HG02938 (cell line): ENCODE results near the gene FHL2.

Source experiments
- ATAC-seq: cut with Tn5 transposase; IDR thresholded peaks from one replicate; pipeline ENCODE4 v1.9.1; 2021; ENCODE audit warnings: mild to moderate bottlenecking, moderate library complexity; ENCODE audit not compliant: unreplicated experiment

Gene FHL2

DNA sequence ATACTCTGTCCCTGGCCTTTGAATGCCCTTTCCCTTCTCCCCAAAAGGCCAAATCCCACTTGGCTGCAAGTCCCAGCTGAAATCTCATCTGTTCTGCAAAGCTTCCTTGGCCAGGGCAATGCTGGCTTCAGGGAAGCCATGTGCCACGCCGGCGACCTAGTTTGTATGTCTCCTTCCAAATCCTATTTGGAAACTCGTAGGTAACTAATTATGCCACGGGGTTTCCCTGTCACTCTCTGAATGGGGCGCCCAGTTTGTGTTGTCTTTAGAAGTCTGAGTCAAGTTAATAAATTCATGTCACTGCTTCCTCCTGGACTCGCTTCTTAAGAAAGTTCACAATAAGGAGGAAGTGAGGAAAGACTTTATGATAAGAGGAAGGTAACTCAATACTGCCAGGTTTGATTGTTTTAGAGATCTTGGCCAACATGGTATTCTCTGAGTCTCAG, 19.1 kb downstream of the FHL2 start:
- no peak for ATAC-seq

DNA sequence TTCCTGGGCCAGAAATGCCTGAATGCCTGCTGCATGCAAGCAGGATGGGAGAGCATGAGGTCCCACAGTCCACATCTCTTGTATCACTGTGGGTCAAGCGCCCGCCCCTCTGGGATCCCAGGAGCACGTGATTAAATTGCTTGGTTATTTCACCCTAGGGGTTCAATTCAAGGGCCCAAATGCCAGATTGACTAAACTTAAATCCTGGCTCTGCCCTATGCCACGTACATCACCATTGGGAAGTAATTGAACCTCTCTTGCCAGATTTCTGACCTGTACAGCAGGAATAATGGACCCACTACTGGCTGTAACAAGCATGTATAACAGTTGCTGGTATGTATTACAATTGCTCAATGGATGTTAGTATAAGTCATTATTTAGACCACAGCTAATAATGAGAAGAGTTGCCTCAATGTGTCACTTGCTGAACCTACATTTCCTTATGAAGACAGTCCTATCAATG, 19.9 kb downstream of the FHL2 start:
- no peak for ATAC-seq

DNA sequence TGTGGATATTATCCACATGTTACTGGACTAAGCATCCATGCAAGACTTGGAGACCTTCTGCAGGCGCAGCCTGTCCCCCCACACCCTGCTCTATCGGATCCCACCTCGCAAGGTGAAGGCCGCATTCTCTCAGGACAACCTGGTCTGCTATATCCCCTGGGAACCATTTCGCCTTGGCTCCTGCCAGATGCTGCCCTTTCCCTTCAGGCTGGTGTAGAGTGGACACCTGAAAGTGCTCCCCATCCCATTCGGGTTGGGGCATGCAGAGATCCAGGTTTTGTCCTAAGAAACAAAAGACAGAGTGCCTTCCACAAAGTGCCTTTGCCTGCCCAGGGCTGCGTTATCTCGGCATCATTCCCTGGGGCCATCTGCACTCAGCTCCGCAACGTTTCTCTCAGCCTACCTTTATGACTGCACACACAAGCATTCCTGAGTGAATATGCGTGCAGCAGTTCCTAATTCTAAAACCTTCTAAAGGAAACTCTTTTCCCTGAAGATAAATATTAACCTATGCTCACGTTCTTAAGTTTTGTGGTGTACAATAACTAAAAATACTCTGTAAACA, 20.5 kb downstream of the FHL2 start:
- ATAC-seq, result no peak

DNA sequence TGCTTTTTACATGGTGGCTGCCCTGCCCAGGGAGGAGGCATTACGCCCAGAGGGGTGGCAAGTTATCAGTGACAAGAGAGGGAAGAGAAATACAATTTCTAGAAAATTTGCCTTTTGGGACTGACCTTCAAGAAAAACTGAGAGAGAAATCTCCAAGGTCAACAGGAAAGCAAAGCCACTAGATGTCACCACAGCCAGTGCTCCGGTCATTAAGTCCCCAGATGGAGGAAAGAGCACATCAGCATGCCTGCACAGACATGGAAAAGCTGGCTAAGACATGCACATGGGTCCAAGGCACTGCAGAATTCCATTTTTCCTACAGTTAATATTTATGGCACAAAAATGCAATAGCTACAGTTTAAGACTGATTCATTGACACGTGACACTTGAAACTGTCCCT, 21.0 kb downstream of the FHL2 start:
- no peak for ATAC-seq

DNA sequence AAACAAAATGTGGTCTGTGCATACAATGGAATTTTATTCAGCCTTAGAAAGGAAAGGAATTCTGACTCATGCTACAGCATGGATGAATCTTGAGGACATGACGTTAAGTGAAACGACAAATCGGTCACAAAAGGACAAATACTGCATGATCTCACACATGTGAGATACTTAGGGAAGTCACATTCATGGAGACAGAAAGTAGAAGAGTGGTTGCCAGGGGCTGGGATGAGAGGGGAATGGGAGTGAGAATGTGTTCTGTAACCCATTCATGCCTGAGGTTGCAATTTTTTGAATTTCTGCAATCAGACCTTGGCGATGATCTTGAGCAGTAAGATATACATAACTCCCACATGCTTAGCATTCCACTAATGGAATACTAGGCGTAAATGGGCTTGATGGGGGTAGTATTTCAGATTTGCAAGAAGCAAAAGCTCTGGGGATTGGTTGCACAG, 22.0 kb downstream of the FHL2 start:
- ATAC-seq, result no peak

DNA sequence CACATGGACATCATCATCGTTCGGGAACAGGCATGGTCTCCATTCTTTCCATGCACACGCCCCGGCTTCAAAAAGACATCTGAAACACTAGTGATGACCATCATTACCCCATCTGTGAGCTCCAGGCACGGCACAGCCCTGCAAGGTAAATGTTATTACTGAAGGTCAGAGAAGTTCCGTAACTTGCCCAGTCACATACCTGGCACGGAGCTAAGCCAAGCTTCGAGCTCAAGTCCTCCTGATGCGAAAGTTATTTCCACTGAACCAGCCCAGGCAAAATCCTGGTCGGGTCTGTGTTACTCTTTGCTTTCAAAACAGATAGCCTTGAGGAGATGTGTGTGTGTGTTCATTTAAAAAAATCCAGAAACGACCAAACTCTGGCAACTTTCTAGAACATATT, 22.8 kb downstream of the FHL2 start:
- ATAC-seq, result no peak

DNA sequence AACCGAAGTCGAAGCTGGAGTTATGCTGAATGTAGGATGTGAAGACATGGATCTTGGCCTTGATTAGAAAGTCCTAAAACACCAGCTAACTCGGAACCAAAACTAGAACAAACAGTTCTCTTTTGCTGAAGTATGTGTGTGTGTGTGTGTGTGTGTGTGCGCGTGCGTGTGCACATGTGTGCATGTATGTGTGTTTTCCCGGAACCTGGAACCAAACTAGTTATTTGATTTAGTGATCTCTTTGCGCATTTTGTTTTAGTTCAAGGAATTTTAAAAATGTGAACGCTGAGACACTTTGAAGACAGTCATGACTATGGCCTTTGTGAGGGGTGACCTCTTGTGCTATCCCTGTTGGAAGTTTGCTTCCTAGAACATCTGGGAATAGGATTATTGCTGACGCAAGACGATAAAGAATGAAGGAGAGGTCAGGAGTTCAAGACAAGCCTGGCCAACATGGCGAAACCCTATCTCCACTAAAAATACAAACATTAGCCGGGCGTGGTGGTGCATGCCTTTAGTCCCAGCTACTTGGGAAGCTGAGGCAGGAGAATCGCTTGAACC, 23.8 kb downstream of the FHL2 start:
- ATAC-seq, result no peak

DNA sequence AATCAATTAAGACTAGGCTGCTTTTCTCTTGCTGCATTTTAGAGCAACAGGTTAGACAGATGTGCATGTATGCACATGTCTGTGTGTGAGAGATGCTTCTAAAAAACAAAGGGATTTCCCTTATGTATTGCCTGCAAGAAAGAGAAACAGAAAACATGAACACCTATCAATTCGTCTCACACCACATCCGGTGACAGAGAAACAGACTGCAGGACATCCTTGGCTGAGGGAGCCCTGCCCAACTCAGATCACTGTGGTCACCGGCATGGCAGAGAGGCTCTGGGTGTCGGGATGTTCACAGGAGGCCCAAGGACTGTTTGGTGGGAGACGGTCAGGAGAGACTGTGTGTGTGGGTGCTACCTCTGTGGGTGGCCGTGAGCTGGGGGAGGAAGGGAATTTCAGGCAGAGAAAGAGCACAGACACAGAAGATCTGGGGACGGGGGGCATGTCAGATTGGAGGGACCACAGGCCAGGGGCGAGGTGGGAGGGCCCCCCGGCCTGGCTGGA, 24.9 kb downstream of the FHL2 start:
- peak; percentile 71 for ATAC-seq

DNA sequence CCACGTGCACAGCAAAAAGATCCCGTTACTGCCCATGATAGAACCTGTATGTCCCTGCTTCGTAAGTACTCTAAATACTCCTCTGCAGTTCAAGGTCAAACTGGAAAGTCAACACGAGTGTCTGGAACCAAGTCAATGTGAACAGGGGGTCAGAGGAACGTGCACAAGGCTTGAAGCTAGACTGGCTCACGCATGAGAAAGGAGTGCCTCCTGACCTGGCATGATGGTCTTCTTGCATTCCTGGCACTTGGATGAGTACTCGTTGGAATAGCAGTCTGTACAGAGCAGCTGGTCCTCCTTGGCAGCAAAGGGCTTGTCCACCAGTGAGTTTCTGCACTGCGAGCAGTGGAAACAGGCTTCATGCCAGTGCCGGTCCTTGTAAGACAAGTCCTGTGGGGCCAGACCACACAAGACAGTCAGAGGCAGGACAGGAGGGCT, 25.5 kb downstream of the FHL2 start:
- ATAC-seq, result no peak

DNA sequence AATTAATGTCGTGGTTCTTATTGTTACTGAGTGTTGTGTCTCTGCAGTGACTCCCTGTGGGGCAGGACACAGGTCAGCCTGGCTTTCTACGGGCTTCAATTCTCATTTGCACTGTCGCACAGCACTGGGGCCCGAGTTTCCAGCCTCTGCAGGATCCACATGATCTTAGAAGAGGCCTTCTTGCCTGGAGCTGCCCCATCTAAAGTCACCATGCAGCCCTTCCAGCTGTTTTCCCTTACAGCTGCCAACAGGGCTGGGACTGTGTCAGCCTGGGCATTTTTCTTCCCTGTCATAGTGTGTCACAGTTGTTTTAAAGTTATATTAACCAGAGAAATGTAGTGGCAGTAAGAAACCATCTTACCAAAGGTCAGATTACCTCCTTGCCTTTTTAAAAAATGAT, 27.0 kb downstream of the FHL2 start:
- no peak for ATAC-seq

DNA sequence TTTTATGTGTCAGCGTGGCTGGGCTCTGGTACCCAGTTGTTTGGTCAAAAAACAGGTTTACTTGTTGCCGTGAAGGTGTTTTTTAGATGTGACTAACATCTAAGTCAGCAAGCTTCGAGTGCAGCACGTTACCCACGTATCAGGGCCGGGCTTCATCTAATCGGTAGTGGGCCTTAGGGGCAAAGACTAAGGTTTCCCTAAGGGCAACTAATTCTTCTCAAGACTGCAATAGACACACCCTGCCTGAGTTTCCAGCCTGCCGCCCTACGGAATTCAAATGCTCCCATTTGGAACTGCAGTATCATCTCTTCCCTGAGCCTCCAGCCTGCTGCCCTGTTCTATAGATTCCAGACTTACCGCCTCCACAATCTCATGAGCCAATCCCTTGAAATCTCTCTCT, 27.7 kb downstream of the FHL2 start:
- ATAC-seq, result no peak

DNA sequence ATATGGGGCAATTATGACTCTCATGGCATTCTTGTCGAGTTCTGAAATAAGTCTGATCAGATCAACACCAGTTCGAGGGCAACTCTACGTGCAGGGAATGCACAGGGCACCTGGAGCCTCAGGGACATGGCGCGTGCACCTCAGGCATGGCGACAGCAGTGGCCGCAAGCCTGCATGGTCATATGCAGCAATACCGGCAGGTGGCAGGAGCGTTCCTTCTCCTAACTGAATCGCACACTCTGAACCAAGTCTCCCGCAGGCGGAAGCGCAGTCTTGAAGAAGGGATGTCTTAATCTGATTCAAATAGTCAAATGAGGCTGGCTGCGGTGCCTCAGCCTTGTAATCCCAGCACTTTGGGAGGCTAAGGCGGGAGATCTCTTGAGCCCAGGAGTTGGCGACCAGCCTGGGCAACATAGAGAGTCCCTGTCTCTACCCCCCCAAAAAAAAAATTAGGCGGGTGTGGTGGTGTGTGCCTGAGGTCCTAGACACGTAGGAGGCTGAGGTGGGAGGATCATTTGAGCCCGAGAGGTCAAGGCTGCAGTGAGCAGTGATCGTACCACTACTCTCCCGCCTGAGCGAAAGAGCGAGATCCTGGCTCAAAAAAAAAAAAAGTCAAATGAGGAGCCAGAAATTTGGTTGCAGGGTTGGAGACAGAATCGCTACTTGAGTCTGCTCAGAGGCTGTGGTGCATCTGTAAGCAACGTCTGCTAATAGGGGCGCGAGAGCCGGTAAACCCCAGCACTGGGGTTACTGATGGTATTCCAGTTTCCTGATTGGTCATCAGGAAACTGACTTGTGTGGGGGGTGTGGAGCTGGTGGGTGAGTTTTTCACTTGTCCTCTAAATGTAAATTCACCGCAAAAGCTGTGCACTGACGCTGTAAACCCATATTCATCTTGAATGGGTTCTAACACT, 28.8 kb downstream of the FHL2 start:
- peak; percentile 90 for ATAC-seq

DNA sequence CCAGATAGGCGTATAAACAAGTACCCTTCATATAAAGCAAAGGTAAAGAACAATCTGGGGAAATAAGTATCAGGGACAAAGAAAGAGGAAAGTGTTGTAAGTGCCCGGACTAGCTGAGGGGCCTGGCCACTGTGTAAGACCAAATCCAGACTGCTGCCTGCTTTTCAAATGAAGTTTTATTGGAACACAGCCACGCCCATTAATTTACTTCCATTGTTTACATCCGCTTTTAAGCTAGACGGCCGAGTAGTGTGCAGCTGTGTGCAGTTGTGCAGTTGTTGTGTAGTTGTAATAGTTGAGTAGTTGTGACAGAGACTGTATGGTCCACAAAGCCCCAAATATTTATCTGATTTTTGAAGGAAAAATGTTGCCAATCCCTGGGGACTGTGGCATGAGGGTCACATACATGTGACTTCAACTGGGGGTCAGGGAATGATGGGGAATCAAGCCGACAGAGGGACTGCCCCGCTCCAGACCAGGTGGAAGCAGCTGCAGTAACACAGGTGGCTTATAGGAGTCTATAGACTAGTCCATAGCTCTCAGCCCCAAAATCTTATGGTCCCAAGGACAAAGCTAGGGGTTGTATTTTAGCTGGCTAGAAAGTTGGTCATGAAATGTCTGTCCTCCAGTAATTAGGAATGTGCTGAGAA, 30.0 kb downstream of the FHL2 start:
- no peak for ATAC-seq

DNA sequence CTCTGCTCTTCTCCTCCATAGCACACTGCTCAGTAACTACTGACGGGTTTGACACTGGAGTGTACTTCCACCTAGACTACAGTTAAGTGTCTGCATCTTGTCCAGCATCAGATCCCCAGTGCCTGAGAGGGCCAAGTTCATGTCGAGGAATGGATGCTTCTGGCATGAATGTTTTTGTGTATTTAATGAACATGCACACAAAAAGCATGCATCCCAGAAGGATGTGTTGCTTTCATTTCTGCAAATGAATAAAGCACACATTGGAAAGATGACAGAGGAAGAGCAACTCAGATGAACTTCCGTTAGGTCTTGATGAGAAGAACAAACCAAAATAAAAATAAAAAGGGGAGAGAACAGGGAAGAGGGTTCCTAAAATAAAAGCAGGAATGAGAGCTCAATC, 33.6 kb downstream of the FHL2 start:
- no peak for ATAC-seq

DNA sequence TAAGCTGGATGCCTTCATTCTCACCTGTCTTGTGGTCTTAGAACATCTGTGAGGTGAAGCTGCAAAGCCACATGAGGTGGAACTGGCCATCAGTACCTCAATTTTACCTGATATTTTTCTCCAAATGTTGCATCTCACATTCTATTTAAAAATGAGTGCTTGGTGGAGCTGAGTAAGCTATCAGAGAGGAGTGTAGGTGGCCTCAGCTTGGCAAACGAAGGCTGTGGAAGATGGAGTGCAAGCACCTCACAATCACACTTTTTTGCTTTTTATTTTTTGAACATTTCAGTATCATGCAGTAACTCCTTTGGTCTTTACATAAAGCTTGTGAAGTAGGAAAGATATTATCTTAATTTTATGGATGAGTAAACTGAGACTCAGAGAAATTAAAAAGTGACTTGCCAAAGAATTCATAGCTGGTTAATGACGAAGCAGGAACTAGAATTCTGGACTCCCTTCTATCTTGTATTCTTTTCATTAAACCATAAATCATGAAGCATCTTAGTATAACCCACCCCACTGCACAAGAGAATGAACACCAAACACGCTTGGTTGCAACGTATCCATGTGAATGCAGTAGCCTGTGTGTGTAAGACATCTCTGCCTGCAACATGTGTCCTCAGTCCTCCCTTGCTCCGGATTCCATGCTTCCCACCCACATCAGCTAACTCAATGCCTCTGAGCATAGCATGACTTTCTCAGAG, 34.3 kb downstream of the FHL2 start:
- ATAC-seq, result no peak

DNA sequence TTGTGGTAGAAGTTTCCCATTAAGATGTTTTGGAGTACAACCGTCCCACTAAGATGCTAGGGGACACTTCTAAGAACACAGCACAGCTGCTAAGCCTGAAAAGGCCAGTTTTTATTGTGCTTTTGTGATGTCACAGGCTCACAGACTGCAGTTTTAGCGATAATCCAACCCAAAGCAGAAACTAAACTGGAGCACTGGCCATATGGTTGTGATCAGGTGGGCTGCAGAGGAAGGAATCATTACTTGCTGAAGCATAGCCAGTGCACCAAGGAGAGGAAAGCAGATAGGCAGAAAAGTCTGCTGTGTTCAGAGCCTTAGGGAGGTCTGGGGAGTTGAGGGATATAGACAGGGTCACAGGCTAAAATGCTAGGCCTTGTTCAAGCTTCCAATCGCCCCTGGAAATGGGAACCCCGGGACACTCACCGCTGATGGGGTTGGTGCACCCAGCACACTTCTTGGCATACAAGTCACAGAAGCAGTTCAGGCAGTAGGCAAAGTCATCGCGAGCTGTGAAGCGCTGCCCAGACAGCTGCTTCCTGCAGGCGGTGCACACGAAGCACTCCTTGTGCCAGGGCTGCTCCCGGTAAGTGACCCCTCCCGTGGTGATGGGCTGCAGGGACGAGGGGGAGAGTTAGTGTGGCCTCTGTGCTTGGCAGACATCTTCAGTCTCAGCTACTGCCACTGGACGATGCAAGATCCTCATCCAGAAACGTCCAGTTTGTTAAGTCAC, 35.8 kb downstream of the FHL2 start:
- ATAC-seq, result no peak

DNA sequence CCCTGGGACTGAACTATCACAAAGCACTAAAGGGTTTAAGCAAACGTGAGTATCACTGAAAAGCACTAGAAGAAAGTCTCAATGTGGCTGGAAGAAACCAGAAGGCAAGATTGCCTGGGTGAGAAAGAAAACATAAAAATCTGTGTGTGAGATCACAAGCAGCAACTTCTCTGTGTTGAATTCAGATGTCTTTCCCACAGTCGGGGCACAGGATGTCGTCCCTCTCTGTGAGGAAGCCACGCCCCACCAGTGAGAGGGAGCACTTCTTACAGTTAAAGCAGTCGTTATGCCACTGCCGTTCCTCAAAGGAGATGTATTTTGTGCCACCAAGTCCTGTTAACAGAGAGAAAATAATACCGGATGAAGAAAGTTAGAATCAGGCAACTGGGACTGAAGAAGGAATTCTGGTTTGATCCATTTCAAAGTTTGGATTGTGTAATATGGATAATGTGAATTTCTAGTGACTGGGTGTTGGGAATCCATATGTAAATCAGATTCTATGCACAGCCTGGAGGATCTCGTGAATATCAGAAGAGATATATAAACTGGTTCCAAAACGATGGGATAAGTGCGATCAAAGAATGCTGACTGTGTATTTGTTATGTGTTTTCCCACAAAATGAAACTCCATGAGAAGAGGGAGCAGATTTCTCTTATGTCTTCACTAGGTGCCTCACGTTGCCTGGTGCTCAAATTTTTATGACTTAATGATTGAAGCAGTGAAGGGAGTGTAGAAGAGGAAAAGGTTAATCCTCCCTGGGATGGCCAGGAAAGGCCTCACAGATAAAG, 37.6 kb downstream of the FHL2 start:
- no peak for ATAC-seq

DNA sequence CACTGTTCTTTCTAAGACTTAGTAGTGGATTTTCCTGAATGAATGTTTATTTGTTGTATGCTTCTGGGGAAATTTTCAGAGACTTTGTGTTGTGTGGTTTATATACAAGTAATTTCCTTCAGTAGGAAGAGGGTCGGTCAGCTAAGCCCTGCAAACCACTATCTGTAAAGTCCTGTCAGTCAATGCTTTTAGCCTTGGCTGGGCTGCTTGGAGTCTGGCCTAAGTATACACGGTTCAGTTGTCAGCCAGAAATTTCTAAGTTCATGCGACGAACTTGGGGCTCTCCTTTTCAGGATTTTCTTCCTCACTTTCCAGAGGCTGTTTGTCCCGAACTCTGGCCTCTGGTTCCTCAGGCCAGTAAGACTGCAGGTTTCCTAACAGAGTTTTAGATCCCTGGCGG, 40.3 kb downstream of the FHL2 start:
- ATAC-seq, result no peak

DNA sequence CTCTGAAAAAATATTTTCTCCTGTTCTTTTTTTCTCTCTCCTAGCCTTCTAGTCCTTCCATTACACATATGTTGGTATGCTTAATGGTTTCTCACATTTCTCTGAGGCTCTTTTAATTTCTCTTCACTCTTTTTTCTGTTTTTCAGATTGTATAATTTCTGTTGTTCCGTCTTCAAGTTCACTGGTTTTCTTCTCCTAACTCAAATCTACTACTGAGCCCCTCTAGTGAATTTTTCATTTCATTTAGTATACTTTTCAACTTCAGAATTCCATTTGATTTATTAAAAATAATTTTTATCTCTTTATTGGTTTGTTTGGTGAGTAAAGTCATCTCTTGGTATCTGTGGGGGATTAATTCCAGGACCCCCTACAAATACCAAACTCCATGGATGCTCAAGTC, 41.7 kb downstream of the FHL2 start:
- ATAC-seq, result no peak
